Stimulated activated naive B cell treated with anti-CD40 and anti-IgM and Interleukin-4, amounts not matched to agents 10 μg/mL and 1 μg/mL and 100 μg/mL, for 72 hours (primary cell): ENCODE results near the gene OR2AG1.

Experiments used
- ATAC-seq, 2 donors: fragments of 150-1000 bp; cut with Tn5 transposase; replicated peaks; 2 replicates each; pipeline ENCODE4 v1.10.0; 2021; ENCODE audit warnings: moderate library complexity in 1 of 2
- DNase-seq: peaks from one replicate; pipeline ENCODE4 v3.0.0; 2021
- H3K27ac Mint-ChIP-seq: one replicate; pipeline ENCODE4 v1.8.0; 2022; ENCODE audit warnings: mild to moderate bottlenecking, mixed read lengths
- H3K27me3 Mint-ChIP-seq, 2 donors: one replicate each; pipeline ENCODE4 v1.8.0; 2022; ENCODE audit warnings: mixed read lengths in 2 of 2
- H3K36me3 Mint-ChIP-seq, 2 donors: one replicate each; pipeline ENCODE4 v1.8.0; 2022; ENCODE audit warnings: mixed read lengths in 2 of 2, mild to moderate bottlenecking in 1 of 2
- H3K4me1 Mint-ChIP-seq, 2 donors: one replicate each; pipeline ENCODE4 v1.8.0; 2022; ENCODE audit warnings: mixed read lengths in 2 of 2, mild to moderate bottlenecking in 1 of 2
- H3K4me3 Mint-ChIP-seq, 2 donors: one replicate each; pipeline ENCODE4 v1.8.0; 2022; ENCODE audit warnings: mild to moderate bottlenecking in 2 of 2, mixed read lengths in 2 of 2, moderate library complexity in 1 of 2
- H3K9me3 Mint-ChIP-seq, 2 donors: one replicate each; pipeline ENCODE4 v1.8.0; 2022; ENCODE audit warnings: mixed read lengths in 2 of 2, mild to moderate bottlenecking in 1 of 2

The OR2AG1 gene

DNA sequence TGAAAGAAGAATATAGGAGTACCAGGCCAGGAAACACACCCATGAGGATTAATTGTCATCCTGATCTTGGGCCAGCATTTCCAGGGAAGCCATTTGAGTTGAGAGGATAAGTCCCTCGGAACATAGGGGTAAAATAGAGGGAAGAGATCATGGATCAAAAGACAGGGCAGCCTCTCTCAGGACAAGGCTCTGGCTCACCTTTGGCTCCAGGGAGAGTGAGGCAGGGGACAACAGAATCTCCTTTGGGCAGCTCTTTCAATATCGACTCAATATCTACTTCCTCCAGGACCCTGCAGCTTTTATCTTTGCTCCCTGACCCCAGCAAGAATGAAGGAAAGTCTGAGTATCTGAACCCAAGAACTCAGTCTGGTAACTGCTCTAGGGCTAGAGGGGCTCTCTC is at the start of gene OR2AG1:
Gene OR2AG1, plus strand, starts transcription at position 301 of the 400 bp plus-strand sequence. CDS start 2,018 bp downstream, outside the sequence.
- Mint-ChIP-seq H3K9me3 (no peaks in the 10 kb centered on the region), H3K4me1 (peaks cover 0 to 7% of the 10 kb centered on the region in 2 donors), H3K4me3 (no peak within 1 kb of the TSS), H3K27ac (no peak within 1 kb of the TSS), H3K27me3 (peaks cover 19 to 34% of the 10 kb centered on the region in 2 donors), H3K36me3 (no peaks in the 10 kb centered on the region)
- no peak for ATAC-seq
- no peak for DNase-seq

GRCh38 chr11:6733326-6734275 is 49.2 kb upstream of the OR2AG1 start:
- peaks cover 0 to 1% of the 10 kb centered on the region in 2 donors for H3K9me3 Mint-ChIP-seq
- ATAC-seq, result no peak
- H3K4me3 Mint-ChIP-seq, result no peak overlapping the region
- no peak overlapping the region for H3K27ac Mint-ChIP-seq
- H3K4me1 Mint-ChIP-seq, result peaks cover 37 to 51% of the 10 kb centered on the region in 2 donors
- H3K27me3 Mint-ChIP-seq, result no peaks in the 10 kb centered on the region
- no peak for DNase-seq
- H3K36me3 Mint-ChIP-seq, result peaks cover 26 to 28% of the 10 kb centered on the region in 2 donors

GRCh38 chr11:6734616-6735015 is 48.2 kb upstream of the OR2AG1 start:
- Mint-ChIP-seq H3K27me3 (no peaks in the 10 kb centered on the region), H3K4me1 (peaks cover 37 to 53% of the 10 kb centered on the region in 2 donors), H3K36me3 (peaks cover 28 to 29% of the 10 kb centered on the region in 2 donors), H3K27ac (peak overlapping the region; percentile 86), H3K9me3 (peaks cover 0 to 1% of the 10 kb centered on the region in 2 donors), H3K4me3 (peak overlapping the region in 1 of 2 donors; percentile 5)
- peak; percentile 12 to 25 for ATAC-seq
- DNase-seq, result no peak

GRCh38 chr11:6735306-6735705 is 47.5 kb upstream of the OR2AG1 start:
- H3K36me3 Mint-ChIP-seq, result peaks cover 25 to 28% of the 10 kb centered on the region in 2 donors
- H3K9me3 Mint-ChIP-seq, result peaks cover 0 to 1% of the 10 kb centered on the region in 2 donors
- no peak for DNase-seq
- peaks cover 39 to 57% of the 10 kb centered on the region in 2 donors for H3K4me1 Mint-ChIP-seq
- peak in 1 of 2 donors; percentile 33 for ATAC-seq
- no peaks in the 10 kb centered on the region for H3K27me3 Mint-ChIP-seq
- H3K27ac Mint-ChIP-seq, result peak overlapping the region; percentile 38
- peak overlapping the region in 1 of 2 donors; percentile 54 for H3K4me3 Mint-ChIP-seq

GRCh38 chr11:6736495-6737121 is 46.2 kb upstream of the OR2AG1 start:
- H3K4me3 Mint-ChIP-seq, result peak overlapping the region in 1 of 2 donors; percentile 10
- ATAC-seq (peak; percentile 78 to 83), DNase-seq (no peak)
- H3K9me3 Mint-ChIP-seq, result peaks cover 0 to 1% of the 10 kb centered on the region in 2 donors
- no peak overlapping the region for H3K27ac Mint-ChIP-seq
- peaks cover 43 to 62% of the 10 kb centered on the region in 2 donors for H3K4me1 Mint-ChIP-seq
- no peaks in the 10 kb centered on the region for H3K27me3 Mint-ChIP-seq
- H3K36me3 Mint-ChIP-seq, result peaks cover 26 to 32% of the 10 kb centered on the region in 2 donors

- H3K27me3 Mint-ChIP-seq, result no peaks in the 10 kb centered on the region
- peaks cover 55 to 75% of the 10 kb centered on the region in 2 donors for H3K4me1 Mint-ChIP-seq
- peaks cover 0 to 1% of the 10 kb centered on the region in 2 donors for H3K9me3 Mint-ChIP-seq
- peak overlapping the region in 1 of 2 donors; percentile 21 for H3K4me3 Mint-ChIP-seq
- DNase-seq (peak; percentile 34), ATAC-seq (peak; percentile 78 to 80)
- H3K36me3 Mint-ChIP-seq, result peaks cover 23 to 29% of the 10 kb centered on the region in 2 donors
- no peak overlapping the region for H3K27ac Mint-ChIP-seq
Observed at GRCh38 chr11:6737872-6738466, 44.9 kb upstream of the OR2AG1 start.

GRCh38 chr11:6738590-6738989 is 44.2 kb upstream of the OR2AG1 start:
- ATAC-seq, result no peak
- H3K4me3 Mint-ChIP-seq, result no peak overlapping the region
- no peaks in the 10 kb centered on the region for H3K27me3 Mint-ChIP-seq
- no peak overlapping the region for H3K27ac Mint-ChIP-seq
- peaks cover 0 to 1% of the 10 kb centered on the region in 2 donors for H3K9me3 Mint-ChIP-seq
- peaks cover 21 to 32% of the 10 kb centered on the region in 2 donors for H3K36me3 Mint-ChIP-seq
- DNase-seq, result no peak
- H3K4me1 Mint-ChIP-seq, result peaks cover 60 to 81% of the 10 kb centered on the region in 2 donors

DNA sequence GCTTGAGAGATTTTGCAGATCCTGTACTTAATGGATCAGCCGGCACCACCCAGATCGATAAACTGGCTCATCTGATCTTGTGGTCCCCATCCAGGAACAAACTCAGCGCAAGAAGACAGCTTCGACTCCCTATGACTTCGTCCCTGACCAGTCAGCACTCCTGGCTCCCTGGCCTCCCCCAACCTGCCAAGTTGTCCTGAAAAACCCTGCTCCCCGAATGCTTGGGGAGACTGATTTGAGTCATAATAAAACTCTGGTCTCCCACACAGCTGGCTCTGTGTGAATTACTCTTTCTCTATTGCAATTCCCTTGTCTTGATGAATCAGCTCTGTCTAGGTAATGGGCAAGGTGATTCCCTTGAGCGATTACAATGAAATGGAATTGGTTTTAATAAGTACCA is 40.6 kb upstream of the OR2AG1 start:
- peak overlapping the region; percentile 79 for H3K27ac Mint-ChIP-seq
- H3K27me3 Mint-ChIP-seq, result no peaks in the 10 kb centered on the region
- H3K4me1 Mint-ChIP-seq, result peaks cover 41 to 51% of the 10 kb centered on the region in 2 donors
- peaks cover 7 to 21% of the 10 kb centered on the region in 2 donors for H3K36me3 Mint-ChIP-seq
- no peak for DNase-seq
- ATAC-seq, result no peak
- H3K4me3 Mint-ChIP-seq, result peak overlapping the region in 1 of 2 donors; percentile 74
- H3K9me3 Mint-ChIP-seq, result no peaks in the 10 kb centered on the region

DNA sequence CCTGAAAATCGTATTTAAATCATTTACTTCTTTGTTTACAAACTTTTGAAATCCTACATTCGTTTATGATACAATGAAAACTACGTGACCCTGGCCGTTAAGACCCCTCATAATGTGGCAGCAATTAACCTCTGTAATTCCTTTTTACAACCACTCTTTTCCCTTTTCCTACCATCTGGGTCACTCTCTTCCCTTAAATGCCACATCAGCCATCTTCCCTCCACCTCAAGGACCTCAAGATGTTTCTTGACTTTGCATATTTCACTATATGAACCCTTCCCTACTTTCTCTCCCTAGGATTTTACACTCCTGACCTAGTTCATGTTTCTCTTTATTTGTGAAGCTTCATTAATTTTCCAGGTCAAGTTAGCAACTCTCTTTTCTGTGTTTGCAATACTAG is 37.8 kb upstream of the OR2AG1 start:
- H3K36me3 Mint-ChIP-seq, result peaks cover 4 to 12% of the 10 kb centered on the region in 2 donors
- DNase-seq, result no peak
- no peak for ATAC-seq
- H3K4me3 Mint-ChIP-seq, result no peak overlapping the region
- peaks cover 27 to 31% of the 10 kb centered on the region in 2 donors for H3K4me1 Mint-ChIP-seq
- H3K27ac Mint-ChIP-seq, result no peak overlapping the region
- no peaks in the 10 kb centered on the region for H3K27me3 Mint-ChIP-seq
- no peaks in the 10 kb centered on the region for H3K9me3 Mint-ChIP-seq

DNA sequence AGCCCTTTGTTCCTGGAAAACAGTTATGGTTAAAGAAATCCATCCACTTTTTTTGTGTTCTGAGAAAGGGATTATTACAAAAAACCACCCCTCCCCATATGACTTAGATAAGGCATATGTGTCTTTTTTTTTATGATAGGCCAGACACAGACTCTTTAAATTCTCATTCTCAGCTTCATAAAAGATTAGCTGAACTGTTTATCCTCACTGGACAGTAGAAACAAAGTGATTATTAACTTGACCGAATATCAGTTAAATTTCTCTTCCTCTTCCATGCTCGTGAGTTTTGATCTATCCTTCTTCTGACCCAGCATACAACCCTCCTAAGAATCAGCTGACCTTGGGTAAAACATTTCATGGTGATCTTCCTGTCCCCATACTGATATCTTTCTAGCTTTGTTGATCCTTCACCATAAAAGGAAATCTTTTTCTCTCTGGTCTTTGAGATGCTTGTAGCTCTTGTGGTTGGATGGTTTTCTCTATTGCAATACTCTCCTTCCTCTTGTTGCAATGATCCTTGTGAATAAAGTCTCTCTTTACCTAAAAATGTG is 37.3 kb upstream of the OR2AG1 start:
- peaks cover 27 to 31% of the 10 kb centered on the region in 2 donors for H3K4me1 Mint-ChIP-seq
- no peaks in the 10 kb centered on the region for H3K27me3 Mint-ChIP-seq
- ATAC-seq (peak; percentile 69 to 79), DNase-seq (no peak)
- H3K27ac Mint-ChIP-seq, result no peak overlapping the region
- H3K36me3 Mint-ChIP-seq, result peaks cover 4 to 12% of the 10 kb centered on the region in 2 donors
- no peak overlapping the region for H3K4me3 Mint-ChIP-seq
- H3K9me3 Mint-ChIP-seq, result no peaks in the 10 kb centered on the region

GRCh38 chr11:6746086-6746618 is 36.7 kb upstream of the OR2AG1 start:
- peaks cover 1 to 8% of the 10 kb centered on the region in 2 donors for H3K36me3 Mint-ChIP-seq
- peaks cover 0 to 2% of the 10 kb centered on the region in 2 donors for H3K9me3 Mint-ChIP-seq
- no peak overlapping the region for H3K27ac Mint-ChIP-seq
- peaks cover 25 to 30% of the 10 kb centered on the region in 2 donors for H3K4me1 Mint-ChIP-seq
- H3K27me3 Mint-ChIP-seq, result no peaks in the 10 kb centered on the region
- H3K4me3 Mint-ChIP-seq, result no peak overlapping the region
- peak; percentile 76 to 83 for ATAC-seq
- peak; percentile 24 for DNase-seq

DNA sequence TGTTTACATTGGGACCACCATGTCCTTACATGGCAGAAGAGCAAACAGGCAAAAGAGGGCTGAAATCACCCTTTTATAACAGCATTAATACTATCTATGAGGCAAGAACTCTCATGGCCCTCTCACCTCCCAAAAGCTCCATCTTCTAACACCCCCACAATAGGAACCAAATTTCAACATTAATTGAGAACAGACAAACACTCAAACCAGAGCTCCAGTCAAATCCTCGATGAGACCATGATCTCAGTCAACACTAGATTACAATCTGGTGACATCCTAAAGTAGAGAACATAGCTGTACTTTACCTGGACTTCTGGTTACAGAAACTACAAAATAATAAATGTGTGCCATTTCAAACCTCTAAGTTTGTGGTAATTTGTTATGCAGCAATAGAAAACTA is 36.2 kb upstream of the OR2AG1 start:
- H3K36me3 Mint-ChIP-seq, result peaks cover 1 to 8% of the 10 kb centered on the region in 2 donors

GRCh38 chr11:6747097-6747668 is 35.6 kb upstream of the OR2AG1 start:
- no peaks in the 10 kb centered on the region for H3K27me3 Mint-ChIP-seq
- peak in 1 of 2 donors; percentile 19 for ATAC-seq

More for the DNA sequence above, 36.2 kb upstream of the OR2AG1 start:
- Mint-ChIP-seq H3K27ac (no peak overlapping the region), H3K9me3 (peaks cover 0 to 2% of the 10 kb centered on the region in 2 donors), H3K4me3 (no peak overlapping the region), H3K27me3 (no peaks in the 10 kb centered on the region), H3K4me1 (peaks cover 23 to 30% of the 10 kb centered on the region in 2 donors)
- DNase-seq (no peak), ATAC-seq (peak in 1 of 2 donors; percentile 18)

More at GRCh38 chr11:6747097-6747668, 35.6 kb upstream of the OR2AG1 start:
- Mint-ChIP-seq H3K4me1 (peaks cover 18 to 26% of the 10 kb centered on the region in 2 donors), H3K9me3 (peaks cover 0 to 2% of the 10 kb centered on the region in 2 donors), H3K36me3 (peaks cover 1 to 7% of the 10 kb centered on the region in 2 donors), H3K4me3 (no peak overlapping the region), H3K27ac (no peak overlapping the region)
- no peak for DNase-seq
